Upper lobe of left lung (tissue), 4 donors: Measurements from ENCODE around the gene PHKB.
"Not testable (repeated sequence)": the region's sequence is repeated elsewhere in the genome, so short reads cannot be mapped to it uniquely, and the experiment has no call there.

ENCODE experiments used
- CTCF ChIP-seq, 6 experiments: fragments of 450-650 bp in 4 of 6; fragments of 200-600 bp in 2 of 6; sonication (generic) in 2 of 6; IDR thresholded peaks; one replicate each; pipeline ENCODE4 v1.5.1; 2016 to 2019; ENCODE audit warnings: antibody characterized with exemption in 6 of 6
- EP300 ChIP-seq, 4 donors: sonication (generic); formaldehyde crosslinking; IDR thresholded peaks; one replicate each; pipeline ENCODE4 v1.5.1; 2017; ENCODE audit warnings: antibody characterized with exemption in 4 of 4, control low read depth in 2 of 4
- POLR2A ChIP-seq, 4 donors: fragments of 450-650 bp; IDR thresholded peaks; one replicate each; pipeline ENCODE4 v1.5.1; 2016 to 2017; ENCODE audit warnings: antibody characterized with exemption in 4 of 4, mild to moderate bottlenecking in 2 of 4
- POLR2AphosphoS5 ChIP-seq, 2 donors: sonication (generic); formaldehyde crosslinking; IDR thresholded peaks; one replicate each; pipeline ENCODE4 v1.5.1; 2017; ENCODE audit warnings: antibody characterized with exemption in 2 of 2

GRCh38 chr16:47551767-47552166, 90.6 kb downstream of the PHKB start:
- TF ChIP-seq CTCF, EP300, POLR2A, POLR2AphosphoS5 (IDR thresholded peaks at IDR 0.05): not testable (repeated sequence)
